OCI-LY3 (cell line): ENCODE measurements around the gene ADPRS.

ENCODE experiments used
- H2AFZ ChIP-seq: fragments of 200-600, 300-600 bp; shearing (Covaris generic); 2 replicates; pipeline ENCODE4 v1.6.0; 2014; ENCODE audit warnings: antibody characterized with exemption, low read depth, low read length
- H3K27ac ChIP-seq: fragments of 200-600, 300-600 bp; sonication (generic); 2 replicates; pipeline ENCODE4 v1.5.1; 2014; ENCODE audit warnings: mild to moderate bottlenecking, low read length, moderate library complexity, mixed read lengths
- H3K27me3 ChIP-seq: fragments of 200-600, 300-600 bp; sonication (generic); 2 replicates; pipeline ENCODE4 v1.6.1; 2014; ENCODE audit warnings: low read depth, low read length, mixed read lengths
- H3K36me3 ChIP-seq: fragments of 200-600, 300-600 bp; sonication (generic); replicated peaks from 2 replicates; pipeline ENCODE3; 2014; ENCODE audit warnings: low read depth, low read length, mixed read lengths
- H3K4me1 ChIP-seq: fragments of 300-600, 200-600 bp; sonication (generic); 2 replicates; pipeline ENCODE4 v1.6.1; 2014; ENCODE audit warnings: low read length, mixed read lengths
- H3K4me2 ChIP-seq: fragments of 200-600, 300-600 bp; sonication (generic); 2 replicates; pipeline ENCODE4 v1.6.1; 2014; ENCODE audit warnings: low read length, mixed read lengths
- H3K4me3 ChIP-seq: fragments of 300-600, 200-600 bp; sonication (generic); 2 replicates; pipeline ENCODE4 v1.5.1; 2014; ENCODE audit warnings: antibody characterized with exemption, mild to moderate bottlenecking, low read length, moderate library complexity
- H3K79me2 ChIP-seq: fragments of 300-600, 200-600 bp; shearing (Covaris generic); 2 replicates; pipeline ENCODE4 v1.6.1; 2014; ENCODE audit warnings: mild to moderate bottlenecking, low read length, mixed read lengths
- H3K9ac ChIP-seq: fragments of 300-600, 200-600 bp; shearing (Covaris generic); 2 replicates; pipeline ENCODE4 v1.6.0; 2014; ENCODE audit warnings: mild to moderate bottlenecking, low read length, moderate library complexity
- H3K9me3 ChIP-seq: fragments of 200-600, 300-600 bp; shearing (Covaris generic); 2 replicates; pipeline ENCODE4 v1.6.1; 2014; ENCODE audit warnings: low read length, mixed read lengths; ENCODE audit not compliant: insufficient read depth
- H4K20me1 ChIP-seq: fragments of 200-600, 300-600 bp; sonication (generic); 2 replicates; pipeline ENCODE4 v1.6.1; 2016; ENCODE audit warnings: low read length, mixed read lengths; ENCODE audit not compliant: insufficient read depth
- CTCF ChIP-seq: fragments of 200-600, 300-600 bp; sonication (generic); IDR thresholded peaks from 2 replicates; pipeline ENCODE4 v1.5.1; 2014; ENCODE audit warnings: antibody characterized with exemption, low read length, low read depth
- EZH2phosphoT487 ChIP-seq: fragments of 200-600 bp; shearing (Covaris generic); IDR thresholded peaks from 2 replicates; pipeline ENCODE4 v1.6.1; 2018; ENCODE audit warnings: antibody characterized with exemption, mixed run types, low read depth

ADPRS gene

DNA sequence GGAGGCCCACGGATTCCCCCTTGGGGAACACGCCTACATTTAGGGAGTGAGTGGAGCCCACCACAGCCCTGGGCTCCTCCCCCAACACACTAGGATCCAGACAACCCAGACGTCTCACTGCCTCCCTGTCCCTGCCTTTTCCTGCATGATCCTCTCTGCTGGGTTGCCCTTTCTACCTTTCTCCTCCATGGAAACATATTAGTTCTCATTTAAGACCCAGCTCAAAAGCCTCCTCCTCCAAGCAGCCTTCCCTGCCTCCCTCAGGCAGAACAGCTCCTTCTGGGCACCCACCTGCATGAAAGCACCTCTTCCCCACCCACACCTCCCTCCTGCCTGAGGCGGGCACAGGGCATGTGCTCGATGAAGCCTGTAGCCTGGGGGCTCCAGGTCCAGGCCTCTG is 25.7 kb downstream of the ADPRS start:
- no peaks in the 10 kb centered on the region for H3K79me2 ChIP-seq
- no peak overlapping the region for H3K4me3 ChIP-seq
- H3K9ac ChIP-seq: no peak overlapping the region
- no peaks in the 10 kb centered on the region for H3K9me3 ChIP-seq
- TF ChIP-seq EZH2phosphoT487: no peak
- no peak for TF ChIP-seq CTCF
- no peak overlapping the region for H2AFZ ChIP-seq
- H3K27me3 ChIP-seq: no peaks in the 10 kb centered on the region
- no peak overlapping the region for H3K4me2 ChIP-seq
- peaks cover 9% of the 10 kb centered on the region for H3K4me1 ChIP-seq
- no peaks in the 10 kb centered on the region for H4K20me1 ChIP-seq
- H3K36me3 ChIP-seq: no peaks in the 10 kb centered on the region
- H3K27ac ChIP-seq: no peak overlapping the region

DNA sequence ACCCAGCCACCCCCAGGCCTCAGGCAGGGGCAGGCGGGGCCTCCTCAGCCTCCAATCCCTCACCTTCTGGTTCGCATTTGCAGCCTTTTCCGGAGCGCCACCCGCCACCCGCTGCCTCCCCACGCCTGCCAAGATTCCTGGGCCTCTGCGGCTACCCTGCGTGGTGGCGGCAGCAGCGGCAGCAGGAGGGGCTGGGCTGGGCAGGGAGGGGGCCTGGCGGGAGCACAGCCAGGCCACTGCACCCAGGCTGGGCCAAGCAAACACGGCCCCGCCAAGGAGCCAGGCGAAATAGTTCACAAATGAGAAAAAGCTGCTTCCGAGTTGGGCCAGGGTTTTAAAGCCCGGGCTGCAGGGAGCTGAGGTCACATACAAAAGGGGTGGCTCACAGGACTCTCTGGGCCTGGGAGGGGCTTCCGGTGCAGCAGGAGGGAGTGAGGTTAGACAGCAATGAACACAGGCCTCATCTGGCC is 26.5 kb downstream of the ADPRS start:
- TF ChIP-seq CTCF: no peak
- TF ChIP-seq EZH2phosphoT487: no peak
- Histone ChIP-seq H3K4me1 (peaks cover 9% of the 10 kb centered on the region), H3K27me3 (no peaks in the 10 kb centered on the region), H4K20me1 (no peaks in the 10 kb centered on the region), H3K36me3 (no peaks in the 10 kb centered on the region), H3K9ac (no peak overlapping the region), H3K4me2 (no peak overlapping the region), H3K4me3 (no peak overlapping the region), H3K79me2 (no peaks in the 10 kb centered on the region), H3K27ac (no peak overlapping the region), H3K9me3 (no peaks in the 10 kb centered on the region), H2AFZ (no peak overlapping the region)

- TF ChIP-seq EZH2phosphoT487: no peak
- no peak for TF ChIP-seq CTCF
- Histone ChIP-seq H3K4me1 (peaks cover 9% of the 10 kb centered on the region), H3K9me3 (no peaks in the 10 kb centered on the region), H3K4me3 (no peak overlapping the region), H3K27ac (no peak overlapping the region), H4K20me1 (no peaks in the 10 kb centered on the region), H3K36me3 (no peaks in the 10 kb centered on the region), H2AFZ (no peak overlapping the region), H3K79me2 (no peaks in the 10 kb centered on the region), H3K4me2 (no peak overlapping the region; the same call in 1 of the 2 replicates), H3K9ac (no peak overlapping the region), H3K27me3 (no peaks in the 10 kb centered on the region)
These were observed 27.2 kb downstream of the ADPRS start for GRCh38 chr1:36115931-36116330.

GRCh38 chr1:36116901-36117300 is 28.2 kb downstream of the ADPRS start:
- H3K9me3 ChIP-seq: no peaks in the 10 kb centered on the region
- no peak overlapping the region for H3K4me2 ChIP-seq
- no peak overlapping the region for H3K27ac ChIP-seq
- no peaks in the 10 kb centered on the region for H3K36me3 ChIP-seq
- no peaks in the 10 kb centered on the region for H4K20me1 ChIP-seq
- TF ChIP-seq CTCF (no peak), EZH2phosphoT487 (no peak)
- no peaks in the 10 kb centered on the region for H3K79me2 ChIP-seq
- no peak overlapping the region for H2AFZ ChIP-seq
- no peaks in the 10 kb centered on the region for H3K27me3 ChIP-seq
- H3K4me1 ChIP-seq: peaks cover 9% of the 10 kb centered on the region
- H3K9ac ChIP-seq: no peak overlapping the region
- H3K4me3 ChIP-seq: no peak overlapping the region
